ENCODE results near the gene FEN1. TPM values are rescaled to one million over a fixed set of nuclear protein-coding genes. Genes with fewer than 3 reads are reported as not detected.
A peak's percentile ranks its signal among the peaks of the same experiment; 100 is the strongest.

FEN1 gene
- total RNA-seq, 2 experiments from 2014 or later: 74.7 to 75.9 TPM

DNA sequence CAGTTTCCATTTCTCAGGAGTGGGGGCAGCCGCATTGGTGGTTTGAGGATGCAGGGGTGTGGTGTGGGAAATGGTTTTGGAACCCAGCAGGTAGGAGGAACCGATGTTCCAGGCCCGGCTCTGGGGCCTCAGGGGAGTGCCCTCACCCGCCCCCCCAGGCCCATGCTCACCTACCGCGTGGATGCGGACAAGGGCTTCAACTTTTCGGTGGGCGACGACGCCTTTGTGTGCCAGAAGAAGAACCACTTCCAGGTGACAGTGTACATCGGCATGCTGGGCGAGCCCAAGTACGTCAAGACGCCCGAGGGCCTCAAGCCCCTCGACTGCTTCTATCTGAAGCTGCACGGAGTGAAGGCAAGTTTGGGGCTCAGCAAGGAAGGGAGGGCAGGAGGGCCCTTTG, 18.9 kb upstream of the FEN1 start:
- no peak for DNase-seq
- intact Hi-C loops (cut with micrococcal nuclease): no loop called here
- Mint-ChIP-seq H3K9me3 (no peaks in the 10 kb centered on the region), H3K27me3 (ENCODE audit: low read depth) (peaks cover 3% of the 10 kb centered on the region), H3K36me3 (ENCODE audit: low read depth) (no peaks in the 10 kb centered on the region), H3K4me1 (ENCODE audit: low read depth) (peaks cover 14% of the 10 kb centered on the region), H3K4me3 (no peak overlapping the region), H3K27ac (no peak overlapping the region)
- CTCF ChIA-PET: no interaction called here

DNA sequence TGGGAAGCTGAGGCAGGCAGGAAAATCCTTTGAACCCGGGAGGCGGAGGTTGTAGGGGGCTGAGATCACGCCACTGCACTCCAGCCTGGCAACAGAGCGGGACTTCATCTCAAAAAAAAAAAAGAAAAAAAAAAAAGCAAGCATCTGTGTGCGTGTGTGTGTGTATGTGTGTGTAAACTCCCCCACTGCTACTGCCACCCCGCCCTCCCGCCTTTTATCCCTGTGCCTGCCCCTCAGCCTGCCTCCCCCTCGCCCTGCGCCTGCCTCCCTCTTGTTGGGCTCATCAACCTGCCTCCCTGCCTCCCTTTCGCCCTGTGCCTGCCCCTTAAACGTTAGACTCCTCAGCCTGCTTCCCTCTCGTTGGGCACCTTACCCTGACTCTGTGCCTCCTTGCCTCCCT, 18.3 kb upstream of the FEN1 start:
- DNase-seq: no peak
- Mint-ChIP-seq H3K27ac (no peak overlapping the region), H3K36me3 (ENCODE audit: low read depth) (no peaks in the 10 kb centered on the region), H3K9me3 (no peaks in the 10 kb centered on the region), H3K4me1 (ENCODE audit: low read depth) (peaks cover 14% of the 10 kb centered on the region), H3K27me3 (ENCODE audit: low read depth) (peaks cover 3% of the 10 kb centered on the region), H3K4me3 (no peak overlapping the region)
- CTCF ChIA-PET: no interaction called here
- intact Hi-C loops (cut with micrococcal nuclease): no loop called here

DNA sequence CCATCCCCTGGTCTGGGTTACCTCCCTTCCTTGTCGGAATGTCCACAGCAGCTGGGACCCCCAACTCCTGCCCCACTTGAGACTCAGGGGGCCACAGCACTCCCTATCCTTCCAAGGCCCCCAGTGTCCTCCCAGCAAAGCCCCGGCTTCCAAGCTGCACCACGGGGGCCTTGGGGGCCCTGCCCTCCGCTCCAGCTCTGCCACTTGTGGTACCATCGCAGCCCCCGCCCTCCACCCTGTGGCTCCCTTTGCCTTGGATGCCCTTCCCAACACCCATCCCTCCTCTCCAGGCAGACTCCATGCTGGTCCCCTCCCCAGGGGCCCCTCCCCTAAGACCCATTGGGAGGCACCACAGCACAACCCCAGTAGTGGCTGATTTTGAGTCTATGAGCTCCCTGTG, 17.6 kb upstream of the FEN1 start:
- DNase-seq: no peak
- intact Hi-C loops (cut with micrococcal nuclease): no loop called here
- no peak overlapping the region for H3K4me3 Mint-ChIP-seq
- peaks cover 14% of the 10 kb centered on the region for H3K4me1 Mint-ChIP-seq (ENCODE audit: low read depth)
- peaks cover 3% of the 10 kb centered on the region for H3K27me3 Mint-ChIP-seq (ENCODE audit: low read depth)
- CTCF ChIA-PET: interaction anchor here (0.7 to 1.5 kb wide), 3 partner anchors 12 to 28 kb away, joined by 3 to 7 read pairs (median 4); no protein-coding TSS in a partner anchor
- H3K9me3 Mint-ChIP-seq: no peaks in the 10 kb centered on the region
- no peaks in the 10 kb centered on the region for H3K36me3 Mint-ChIP-seq (ENCODE audit: low read depth)
- no peak overlapping the region for H3K27ac Mint-ChIP-seq

DNA sequence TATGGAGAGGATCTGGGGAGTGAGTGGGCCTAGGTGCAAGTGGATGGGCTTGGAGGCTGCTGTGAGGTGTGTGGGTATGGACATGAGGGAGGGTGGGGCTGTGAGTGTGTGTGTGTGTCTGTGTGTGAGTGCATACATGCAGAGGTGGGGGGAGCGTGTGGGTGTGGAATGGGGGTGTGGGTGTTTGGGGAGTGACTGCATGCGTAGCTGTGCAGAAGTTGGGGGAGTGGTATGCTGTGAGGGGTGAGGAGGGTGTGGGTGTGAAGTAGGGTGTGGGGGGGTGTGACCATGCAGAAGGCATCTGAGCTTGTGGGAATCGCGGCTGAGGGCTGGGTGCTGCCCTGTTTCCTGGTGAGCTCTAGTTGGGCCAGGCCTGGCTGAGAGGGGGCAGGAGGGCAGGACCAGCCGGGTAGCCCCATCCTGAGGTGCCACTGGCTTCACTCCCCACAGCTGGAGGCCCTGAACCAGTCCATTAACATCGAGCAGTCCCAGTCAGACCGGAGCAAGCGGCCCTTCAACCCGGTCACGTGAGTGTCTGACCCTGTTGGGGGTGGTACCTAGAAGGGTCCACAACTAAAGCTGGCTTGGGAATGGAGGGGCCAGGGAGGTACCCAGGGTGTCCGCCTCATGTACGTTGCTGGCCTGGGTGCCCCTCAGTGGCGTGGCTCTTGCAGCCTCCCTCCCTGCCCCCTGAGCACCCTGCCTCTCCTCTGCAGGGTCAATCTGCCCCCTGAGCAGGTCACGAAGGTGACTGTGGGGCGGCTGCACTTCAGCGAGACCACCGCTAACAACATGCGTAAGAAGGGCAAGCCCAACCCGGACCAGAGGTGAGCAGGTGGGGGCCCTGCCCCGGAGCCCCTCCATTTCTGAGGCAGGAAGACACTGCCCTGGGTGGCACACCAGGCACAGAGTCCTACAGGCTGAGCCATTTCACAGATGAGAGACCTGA, 16.8 kb upstream of the FEN1 start:
- CTCF ChIA-PET: interaction anchor here (0.5 to 1.5 kb wide), 4 partner anchors 12 to 66 kb away, joined by 3 to 7 read pairs (median 4); no protein-coding TSS in a partner anchor
- Mint-ChIP-seq H3K4me3 (no peak overlapping the region), H3K36me3 (ENCODE audit: low read depth) (no peaks in the 10 kb centered on the region), H3K4me1 (ENCODE audit: low read depth) (peaks cover 14% of the 10 kb centered on the region), H3K27ac (no peak overlapping the region), H3K27me3 (ENCODE audit: low read depth) (peaks cover 3% of the 10 kb centered on the region), H3K9me3 (no peaks in the 10 kb centered on the region)
- intact Hi-C loops (cut with micrococcal nuclease): loop anchor here (1.0 kb wide), 2 partner anchors 25 to 29 kb away; no protein-coding TSS in a partner anchor
- no peak for DNase-seq

DNA sequence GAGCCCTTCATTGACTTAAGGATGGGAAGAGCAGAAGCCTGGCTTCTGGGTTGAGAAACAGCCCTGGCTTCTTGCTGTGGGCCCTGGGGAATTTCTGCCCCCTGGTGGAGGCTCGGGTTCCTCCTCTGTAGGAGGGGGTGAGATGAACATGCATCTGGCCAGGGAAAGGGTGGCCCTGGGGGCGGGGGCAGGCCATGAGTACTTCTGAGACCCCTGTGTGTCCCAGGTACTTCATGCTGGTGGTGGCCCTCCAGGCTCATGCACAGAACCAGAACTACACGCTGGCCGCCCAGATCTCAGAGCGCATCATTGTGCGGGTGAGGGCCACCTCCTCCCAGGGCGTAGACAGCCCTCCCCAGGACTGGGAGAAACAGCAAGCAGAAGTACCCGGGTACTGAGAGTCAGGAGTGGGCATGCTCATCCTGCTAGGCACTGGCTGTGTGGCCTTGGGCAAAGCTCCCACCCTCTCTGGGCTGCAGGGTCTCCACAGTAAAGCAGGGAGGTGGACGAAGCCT, 16.1 kb upstream of the FEN1 start:
- Mint-ChIP-seq H3K9me3 (no peaks in the 10 kb centered on the region), H3K27me3 (ENCODE audit: low read depth) (peaks cover 3% of the 10 kb centered on the region), H3K27ac (no peak overlapping the region), H3K36me3 (ENCODE audit: low read depth) (no peaks in the 10 kb centered on the region), H3K4me1 (ENCODE audit: low read depth) (peaks cover 14% of the 10 kb centered on the region), H3K4me3 (no peak overlapping the region)
- DNase-seq: peak; percentile 78
- CTCF ChIA-PET: interaction anchor here (1.0 kb wide), 1 partner anchor 43 kb away, joined by 5 read pairs; no protein-coding TSS in a partner anchor
- intact Hi-C loops (cut with micrococcal nuclease): loop anchor here (1.0 kb wide), 2 partner anchors 25 to 29 kb away; no protein-coding TSS in a partner anchor

DNA sequence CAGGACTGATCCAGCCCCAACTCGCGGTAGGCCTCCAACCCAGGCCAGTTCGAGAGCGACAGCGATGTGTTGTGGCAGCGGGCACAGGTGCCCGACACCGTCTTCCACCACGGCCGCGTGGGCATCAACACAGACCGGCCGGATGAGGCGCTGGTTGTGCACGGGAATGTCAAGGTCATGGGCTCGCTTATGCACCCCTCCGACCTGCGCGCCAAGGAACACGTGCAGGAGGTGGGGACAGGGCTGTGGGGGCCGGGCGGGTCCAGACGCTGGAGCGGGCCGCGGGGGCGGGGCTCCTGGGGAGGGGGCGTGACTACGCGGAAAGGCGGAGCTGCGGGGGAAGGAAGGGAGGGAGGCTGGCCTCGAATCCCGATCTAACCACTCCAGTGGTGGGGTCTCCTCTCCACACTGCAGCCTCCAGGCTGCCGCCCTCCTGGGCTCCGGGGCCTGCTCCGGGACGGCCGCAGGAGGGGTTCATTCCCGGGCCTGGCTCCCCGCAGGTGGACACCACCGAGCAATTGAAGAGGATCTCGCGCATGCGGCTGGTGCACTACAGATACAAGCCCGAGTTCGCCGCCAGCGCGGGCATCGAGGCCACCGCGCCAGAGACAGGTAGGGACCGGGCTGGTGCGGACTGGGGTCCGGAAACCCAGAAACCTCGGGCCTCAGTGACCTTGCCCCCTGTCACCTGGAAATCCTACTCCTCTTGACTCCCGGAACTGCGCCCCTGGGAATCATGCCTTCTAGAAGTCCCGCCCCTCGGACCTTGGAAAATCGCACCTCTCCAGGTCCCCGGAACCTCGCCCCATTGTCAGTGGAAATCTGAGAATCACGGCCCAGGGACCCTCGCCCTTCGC, 15.2 kb upstream of the FEN1 start:
- peaks cover 3% of the 10 kb centered on the region for H3K27me3 Mint-ChIP-seq (ENCODE audit: low read depth)
- H3K27ac Mint-ChIP-seq: no peak overlapping the region
- CTCF ChIA-PET: interaction anchor here (1.0 kb wide), 1 partner anchor 44 kb away, joined by 5 read pairs; no protein-coding TSS in a partner anchor
- H3K4me1 Mint-ChIP-seq (ENCODE audit: low read depth): peaks cover 14% of the 10 kb centered on the region
- H3K9me3 Mint-ChIP-seq: no peaks in the 10 kb centered on the region
- intact Hi-C loops (cut with micrococcal nuclease): no loop called here
- H3K36me3 Mint-ChIP-seq (ENCODE audit: low read depth): no peaks in the 10 kb centered on the region
- no peak overlapping the region for H3K4me3 Mint-ChIP-seq
- peak; percentile 49 for DNase-seq

DNA sequence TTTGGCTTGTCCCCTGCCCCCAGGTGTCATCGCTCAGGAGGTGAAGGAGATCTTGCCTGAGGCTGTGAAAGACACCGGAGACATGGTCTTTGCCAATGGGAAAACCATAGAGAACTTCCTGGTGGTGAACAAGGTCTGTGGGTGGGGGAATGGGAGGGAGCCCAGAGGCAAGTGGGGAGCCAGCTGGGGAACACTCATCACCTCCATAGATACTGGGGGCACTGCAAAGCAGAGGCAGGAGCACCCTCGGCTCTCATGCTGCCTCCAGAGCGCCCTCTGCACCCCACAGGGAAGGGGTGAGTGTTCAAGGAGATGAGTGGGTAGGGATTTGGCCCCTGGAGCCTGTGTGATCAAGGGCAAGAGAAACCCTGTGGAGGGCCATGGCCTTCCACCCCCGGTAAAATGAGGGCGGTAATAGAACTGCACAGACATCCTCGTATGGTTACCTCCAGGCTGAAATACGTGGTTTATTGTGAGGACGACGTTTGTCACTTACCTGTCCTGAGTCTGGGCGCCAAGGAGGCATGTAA, 14.3 kb upstream of the FEN1 start:
- Mint-ChIP-seq H3K4me1 (ENCODE audit: low read depth) (peaks cover 13% of the 10 kb centered on the region), H3K36me3 (ENCODE audit: low read depth) (no peaks in the 10 kb centered on the region), H3K27ac (no peak overlapping the region), H3K4me3 (no peak overlapping the region), H3K27me3 (ENCODE audit: low read depth) (peaks cover 3% of the 10 kb centered on the region), H3K9me3 (no peaks in the 10 kb centered on the region)
- intact Hi-C loops (cut with micrococcal nuclease): no loop called here
- CTCF ChIA-PET: no interaction called here
- DNase-seq: no peak

DNA sequence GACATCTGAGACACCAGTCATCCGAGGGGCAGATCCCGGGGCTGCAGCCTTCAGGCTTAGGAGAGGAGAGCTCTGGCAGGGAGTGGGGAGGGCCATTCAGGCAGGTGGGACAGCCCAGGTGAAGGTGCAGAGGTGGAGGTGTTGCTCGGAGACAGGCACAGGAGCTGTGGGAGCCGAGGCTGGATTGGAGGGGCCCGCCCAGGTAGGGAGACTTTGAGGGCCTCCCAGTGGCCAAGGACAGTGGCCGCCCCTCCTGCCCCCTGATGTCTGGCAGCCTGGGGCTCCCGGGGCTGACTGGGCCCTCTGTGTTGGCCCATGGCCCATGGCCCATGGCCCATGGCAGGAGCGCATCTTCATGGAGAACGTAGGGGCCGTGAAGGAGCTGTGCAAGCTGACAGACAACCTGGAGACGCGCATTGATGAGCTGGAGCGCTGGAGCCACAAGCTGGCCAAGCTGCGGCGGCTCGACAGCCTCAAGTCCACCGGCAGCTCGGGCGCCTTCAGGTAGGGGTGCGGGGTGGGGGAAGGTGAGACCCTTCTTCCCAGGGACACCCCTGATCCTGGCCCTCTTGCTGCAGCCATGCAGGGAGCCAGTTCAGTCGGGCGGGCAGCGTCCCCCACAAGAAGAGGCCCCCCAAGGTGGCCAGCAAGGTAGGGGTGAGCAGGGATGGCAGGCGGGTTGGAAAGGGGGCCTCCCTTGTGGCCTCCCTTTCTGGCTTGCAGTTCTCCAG, 13.6 kb upstream of the FEN1 start:
- no peak for DNase-seq
- Mint-ChIP-seq H3K4me3 (no peak overlapping the region), H3K27ac (no peak overlapping the region), H3K27me3 (ENCODE audit: low read depth) (peaks cover 3% of the 10 kb centered on the region), H3K4me1 (ENCODE audit: low read depth) (peaks cover 13% of the 10 kb centered on the region), H3K36me3 (ENCODE audit: low read depth) (peaks cover 2% of the 10 kb centered on the region), H3K9me3 (no peaks in the 10 kb centered on the region)
- intact Hi-C loops (cut with micrococcal nuclease): no loop called here
- CTCF ChIA-PET: no interaction called here

DNA sequence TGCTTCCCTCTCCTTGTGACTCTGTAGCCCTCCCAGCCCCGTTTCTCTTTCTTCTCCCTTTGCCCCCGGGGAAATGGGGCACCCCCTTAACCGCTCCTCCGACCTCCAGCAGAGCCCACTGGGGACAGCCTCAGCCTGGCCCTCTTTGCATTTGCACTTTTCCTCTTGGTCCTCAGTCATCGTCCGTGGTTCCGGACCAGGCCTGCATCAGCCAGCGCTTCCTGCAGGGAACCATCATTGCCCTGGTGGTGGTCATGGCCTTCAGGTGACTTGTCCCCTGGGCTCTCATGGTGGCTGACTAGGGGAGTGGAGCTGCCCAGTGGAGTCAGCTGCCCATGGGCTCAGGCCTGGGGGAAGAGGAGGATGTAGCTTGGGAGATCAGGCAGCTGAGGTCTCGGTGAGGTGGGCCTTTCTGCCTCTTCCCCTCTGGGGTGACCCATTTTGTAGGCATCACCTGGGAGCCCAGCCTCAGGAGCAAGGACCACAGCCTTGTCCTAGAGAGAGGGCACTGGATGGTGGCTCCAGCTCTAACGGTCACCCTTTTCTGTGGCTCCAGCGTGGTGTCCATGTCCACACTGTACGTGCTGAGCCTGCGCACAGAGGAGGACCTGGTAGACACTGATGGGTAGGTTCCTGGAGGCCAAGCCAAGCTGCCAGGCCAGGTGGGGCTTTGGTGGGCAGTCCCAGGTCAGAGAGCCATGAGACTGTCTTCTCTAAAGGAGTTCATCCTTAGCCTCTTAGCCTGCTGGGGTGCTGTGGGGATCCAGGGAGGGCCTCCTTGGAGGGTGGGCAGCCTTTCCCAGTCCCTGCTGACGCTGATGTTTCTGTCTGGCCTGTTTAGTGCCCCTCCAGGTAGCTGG, 12.8 kb upstream of the FEN1 start:
- Mint-ChIP-seq H3K27me3 (ENCODE audit: low read depth) (peaks cover 3% of the 10 kb centered on the region), H3K27ac (no peak overlapping the region)
- CTCF ChIA-PET: interaction anchor here (0.6 to 1.1 kb wide), 2 partner anchors 14 to 216 kb away, joined by 3 read pairs; no protein-coding TSS in a partner anchor

DNA sequence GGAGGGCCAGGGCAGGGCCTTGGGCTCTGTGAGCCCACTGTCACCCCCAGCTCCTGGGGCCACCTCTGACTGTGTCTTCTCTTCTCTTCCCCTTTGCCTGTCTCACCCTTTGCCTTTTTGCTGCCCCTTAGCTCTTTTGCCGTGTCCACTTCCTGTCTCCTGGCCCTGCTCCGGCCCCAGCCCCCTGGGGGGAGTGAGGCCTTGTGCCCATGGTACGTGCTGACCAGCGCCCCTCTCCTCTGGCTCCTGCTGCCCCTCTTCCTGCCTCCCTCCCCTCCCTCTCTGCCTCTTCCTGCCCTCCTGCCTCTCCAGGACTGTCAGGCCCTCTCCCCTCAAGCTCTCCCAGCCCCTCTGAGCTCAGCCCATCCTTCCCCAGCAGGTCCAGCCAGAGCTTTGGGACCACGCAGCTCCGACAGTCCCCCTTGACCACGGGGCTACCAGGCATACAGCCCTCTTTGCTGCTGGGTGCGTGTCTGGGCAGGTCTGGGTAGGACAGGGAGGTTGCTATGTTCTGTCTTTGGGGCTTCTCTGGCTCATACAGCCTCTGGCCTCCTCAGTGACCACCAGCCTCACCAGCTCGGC, 12.0 kb upstream of the FEN1 start:
- intact Hi-C loops (cut with micrococcal nuclease): no loop called here
- no peaks in the 10 kb centered on the region for H3K9me3 Mint-ChIP-seq
- CTCF ChIA-PET: interaction anchor here (0.6 to 1.1 kb wide), 2 partner anchors 13 to 215 kb away, joined by 3 read pairs; no protein-coding TSS in a partner anchor
- no peak overlapping the region for H3K27ac Mint-ChIP-seq
- H3K36me3 Mint-ChIP-seq (ENCODE audit: low read depth): peaks cover 6% of the 10 kb centered on the region
- H3K4me1 Mint-ChIP-seq (ENCODE audit: low read depth): peaks cover 13% of the 10 kb centered on the region
- DNase-seq: no peak
- H3K27me3 Mint-ChIP-seq (ENCODE audit: low read depth): peaks cover 3% of the 10 kb centered on the region
- H3K4me3 Mint-ChIP-seq: no peak overlapping the region

More for the DNA sequence above, 12.8 kb upstream of the FEN1 start:
- DNase-seq: no peak
- Mint-ChIP-seq H3K4me3 (no peak overlapping the region), H3K4me1 (ENCODE audit: low read depth) (peaks cover 13% of the 10 kb centered on the region), H3K9me3 (no peaks in the 10 kb centered on the region), H3K36me3 (ENCODE audit: low read depth) (peaks cover 5% of the 10 kb centered on the region)
- intact Hi-C loops (cut with micrococcal nuclease): no loop called here
